Activated CD4-positive, alpha-beta T cell treated with anti-CD3 and anti-CD28 coated beads, Interleukin-2, amount 50 U/mL, for 24 hours (primary cell): ENCODE data around the gene RIPPLY2.
"Not testable (repeated sequence)": the region's sequence is repeated elsewhere in the genome, so short reads cannot be mapped to it uniquely, and the experiment has no call there.

Source experiments
- DNase-seq, 2 donors: peaks; one replicate each; pipeline ENCODE4 v3.0.0-alpha.2; 2020; ENCODE audit warnings: low read depth in 1 of 2, low spot score in 1 of 2

RIPPLY2 gene

GRCh38 chr6:83897094-83897493 is 43.9 kb downstream of the RIPPLY2 start:
- not testable (repeated sequence) for DNase-seq

- DNase-seq = no peak
These were observed 48.5 kb downstream of the RIPPLY2 start for GRCh38 chr6:83901624-83902023.

- DNase-seq = no peak
These were observed 51.2 kb downstream of the RIPPLY2 start for GRCh38 chr6:83904395-83904794.

- no peak for DNase-seq
These were observed 52.5 kb downstream of the RIPPLY2 start for GRCh38 chr6:83905648-83906047.
